H9 (cell line): Measurements from ENCODE around the gene MYH8. TPM values are rescaled to one million over a fixed set of nuclear protein-coding genes. Genes with fewer than 3 reads are reported as not detected.

Source experiments
- DNase-seq: peaks from one replicate; pipeline ENCODE4 v3.0.0-alpha.2; 2017
- H2AFZ ChIP-seq: one replicate; pipeline ENCODE4 v1.6.1; 2013; ENCODE audit warnings: mild to moderate bottlenecking, low read length, control low read depth, moderate library complexity
- H2AK5ac ChIP-seq: 2 replicates; pipeline ENCODE4 v1.6.1; 2013; ENCODE audit warnings: low read length, control low read depth, mixed read lengths; ENCODE audit not compliant: insufficient read length
- H2BK120ac ChIP-seq: one replicate; pipeline ENCODE4 v1.6.1; 2013; ENCODE audit warnings: low read depth, mild to moderate bottlenecking, low read length, control low read depth, inconsistent platforms; ENCODE audit not compliant: poor library complexity, severe bottlenecking
- H2BK12ac ChIP-seq: 2 replicates; pipeline ENCODE4 v1.6.1; 2013; ENCODE audit warnings: low read length, control low read depth, mixed read lengths, low read depth; ENCODE audit not compliant: insufficient read length
- H2BK15ac ChIP-seq: 2 replicates; pipeline ENCODE4 v1.6.1; 2013; ENCODE audit warnings: low read depth, low read length, control low read depth
- H2BK20ac ChIP-seq: one replicate; pipeline ENCODE4 v1.6.1; 2013; ENCODE audit warnings: low read depth, mild to moderate bottlenecking, low read length, control low read depth, inconsistent platforms; ENCODE audit not compliant: poor library complexity, severe bottlenecking
- H2BK5ac ChIP-seq: 2 replicates; pipeline ENCODE4 v1.6.1; 2013; ENCODE audit warnings: low read length, control low read depth, mixed read lengths; ENCODE audit not compliant: insufficient read length
- H3K14ac ChIP-seq: 2 replicates; pipeline ENCODE4 v1.6.1; 2013; ENCODE audit warnings: low read length, control low read depth; ENCODE audit not compliant: insufficient read depth
- H3K18ac ChIP-seq: 2 replicates; pipeline ENCODE4 v1.6.1; 2013; ENCODE audit warnings: low read depth, mild to moderate bottlenecking, mixed read lengths, low read length, control low read depth; ENCODE audit not compliant: insufficient read length
- H3K23ac ChIP-seq: 2 replicates; pipeline ENCODE4 v1.6.1; 2013; ENCODE audit warnings: low read length, control low read depth, mixed read lengths, low read depth; ENCODE audit not compliant: insufficient read length
- H3K23me2 ChIP-seq: 2 replicates; pipeline ENCODE4 v1.6.1; 2013; ENCODE audit warnings: low read depth, mild to moderate bottlenecking, mixed read lengths, low read length, control low read depth; ENCODE audit not compliant: insufficient read length, poor library complexity, severe bottlenecking
- H3K27ac ChIP-seq: 2 replicates; pipeline ENCODE4 v1.5.1; 2013; ENCODE audit warnings: low read length, control low read depth, mixed read lengths, low read depth; ENCODE audit not compliant: insufficient read length
- H3K27me3 ChIP-seq: 2 replicates; pipeline ENCODE4 v1.6.1; 2013; ENCODE audit warnings: low read length, control low read depth, inconsistent platforms; ENCODE audit not compliant: insufficient read depth
- H3K4ac ChIP-seq: 2 replicates; pipeline ENCODE4 v1.6.1; 2013; ENCODE audit warnings: low read depth, mild to moderate bottlenecking, control low read depth, inconsistent platforms, low read length, moderate library complexity
- H3K4me1 ChIP-seq: 2 replicates; pipeline ENCODE4 v1.6.1; 2013; ENCODE audit warnings: low read length, control low read depth, inconsistent platforms; ENCODE audit not compliant: insufficient read depth
- H3K4me2 ChIP-seq: 2 replicates; pipeline ENCODE4 v1.6.1; 2013; ENCODE audit warnings: low read length, control low read depth, mixed read lengths; ENCODE audit not compliant: insufficient read length, insufficient read depth
- H3K56ac ChIP-seq: 2 replicates; pipeline ENCODE4 v1.6.1; 2013; ENCODE audit warnings: low read depth, mild to moderate bottlenecking, mixed read lengths, low read length, control low read depth; ENCODE audit not compliant: insufficient read length
- H3K79me1 ChIP-seq: 2 replicates; pipeline ENCODE4 v1.6.1; 2013; ENCODE audit warnings: low read depth, mild to moderate bottlenecking, moderate library complexity, low read length, control low read depth, inconsistent platforms; ENCODE audit not compliant: insufficient read depth, poor library complexity, severe bottlenecking
- H3K79me2 ChIP-seq: 2 replicates; pipeline ENCODE4 v1.6.1; 2013; ENCODE audit warnings: low read length, control low read depth, inconsistent platforms; ENCODE audit not compliant: insufficient read depth
- H3K9ac ChIP-seq: 2 replicates; pipeline ENCODE4 v1.6.1; 2013; ENCODE audit warnings: low read length, control low read depth, mixed read lengths; ENCODE audit not compliant: insufficient read length; ENCODE audit errors: extremely low read depth
- H3K9me3 ChIP-seq: one replicate; pipeline ENCODE4 v1.6.1; 2013; ENCODE audit warnings: low read depth, low read length, inconsistent platforms; ENCODE audit not compliant: control insufficient read depth
- H3T11ph ChIP-seq: one replicate; pipeline ENCODE4 v1.6.1; 2013; ENCODE audit warnings: mild to moderate bottlenecking, low read length, control low read depth, inconsistent platforms
- H4K20me1 ChIP-seq: one replicate; pipeline ENCODE4 v1.6.1; 2013; ENCODE audit not compliant: control insufficient read depth, insufficient read length, insufficient read depth
- H4K5ac ChIP-seq: 2 replicates; pipeline ENCODE4 v1.6.1; 2013; ENCODE audit warnings: low read depth, mild to moderate bottlenecking, mixed read lengths, low read length, control low read depth; ENCODE audit not compliant: insufficient read length
- H4K8ac ChIP-seq: replicated peaks from 2 replicates; pipeline ENCODE4 v1.6.1; 2013; ENCODE audit warnings: low read length, control low read depth, mixed read lengths, low read depth; ENCODE audit not compliant: insufficient read length
- H4K91ac ChIP-seq: 2 replicates; pipeline ENCODE4 v1.6.1; 2013; ENCODE audit warnings: low read depth, mild to moderate bottlenecking, moderate library complexity, mixed read lengths, low read length, control low read depth; ENCODE audit not compliant: insufficient read length
- H3K27ac Mint-ChIP-seq, 3 experiments: 2 replicates in 2 of 3; 3 replicates in 1 of 3; pipeline ENCODE4 v1.8.0; 2020 to 2021; ENCODE audit warnings: mixed read lengths in 3 of 3, mild to moderate bottlenecking in 1 of 3, moderate library complexity in 1 of 3
- H3K27me3 Mint-ChIP-seq: 2 replicates; pipeline ENCODE4 v1.8.0; 2021; ENCODE audit warnings: low read depth, mild to moderate bottlenecking, moderate library complexity, mixed read lengths
- H3K36me3 Mint-ChIP-seq, 3 experiments: 2 replicates in 2 of 3; 3 replicates in 1 of 3; pipeline ENCODE4 v1.8.0; 2020 to 2021; ENCODE audit warnings: low read depth in 3 of 3, mixed read lengths in 3 of 3; ENCODE audit not compliant: insufficient read depth in 1 of 3
- H3K4me1 Mint-ChIP-seq, 2 experiments: 2 replicates each; pipeline ENCODE4 v1.8.0; 2020; ENCODE audit warnings: mixed read lengths in 2 of 2
- H3K4me3 Mint-ChIP-seq, 2 experiments: 2 replicates in 1 of 2; 3 replicates in 1 of 2; pipeline ENCODE4 v1.8.0; 2020 to 2021; ENCODE audit warnings: mild to moderate bottlenecking in 2 of 2, mixed read lengths in 2 of 2, moderate library complexity in 1 of 2
- H3K9me3 Mint-ChIP-seq, 2 experiments: 2 replicates in 1 of 2; 3 replicates in 1 of 2; pipeline ENCODE4 v1.8.0; 2020; ENCODE audit warnings: mild to moderate bottlenecking in 2 of 2, mixed read lengths in 2 of 2, moderate library complexity in 1 of 2
- WGBS: extraction: QIAGEN DNeasy Blood & Tissue Kit; methylation state at CpG from one replicate; pipeline ENCODE4 v1.1.7; 2013; ENCODE audit warnings: missing lambda C conversion rate, low lambda C conversion rate, mixed read lengths; ENCODE audit not compliant: insufficient read length; ENCODE audit errors: extremely low coverage; 5-methylcytosine and 5-hydroxymethylcytosine counted together
- total RNA-seq: library from RNA; stranded (reverse); gene quantifications from 2 replicates; pipeline ENCODE4 v1.2.1, GENCODE V29; 2021
- TF ChIP-seq, protein P1 (sequence below): fragments of 200-600 bp; sonication (generic); conservative IDR thresholded peaks from 3 replicates; pipeline ENCODE4 v1.8.0; 2021; ENCODE audit warnings: antibody characterized with exemption, mild to moderate bottlenecking

The MYH8 gene
- total RNA-seq, 1 experiment from 2014 or later: not detected

DNA sequence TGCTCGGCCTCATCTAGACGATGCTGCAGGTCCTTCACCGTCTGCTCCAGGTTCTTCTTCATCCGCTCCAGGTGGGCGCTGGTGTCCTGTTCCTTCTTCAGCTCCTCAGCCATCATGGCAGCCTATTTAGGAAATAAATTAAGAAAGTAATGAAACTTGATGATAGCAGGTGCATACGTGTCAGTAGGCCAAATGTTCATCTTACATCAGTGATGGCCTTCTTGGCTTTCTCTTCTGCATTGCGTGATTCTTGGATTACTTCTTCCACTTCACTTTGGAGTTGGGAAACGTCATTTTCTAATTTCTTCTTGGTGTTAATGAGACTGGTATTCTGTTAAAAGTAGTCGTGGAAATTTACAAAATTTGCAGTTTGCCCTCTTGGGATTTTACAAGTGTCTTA lies 28.9 kb downstream of the MYH8 start:
- Mint-ChIP-seq H3K27ac (no peak overlapping the region), H3K36me3 (no peaks in the 10 kb centered on the region), H3K9me3 (peaks cover 0 to 5% of the 10 kb centered on the region in 2 experiments; a peak in 2 of 5 replicates), H3K27me3 (peaks cover 2% of the 10 kb centered on the region; the same call in 1 of the 2 replicates), H3K4me1 (no peaks in the 10 kb centered on the region), H3K4me3 (no peak overlapping the region)
- H2BK120ac ChIP-seq: no peak overlapping the region
- TF ChIP-seq, protein P1, sequence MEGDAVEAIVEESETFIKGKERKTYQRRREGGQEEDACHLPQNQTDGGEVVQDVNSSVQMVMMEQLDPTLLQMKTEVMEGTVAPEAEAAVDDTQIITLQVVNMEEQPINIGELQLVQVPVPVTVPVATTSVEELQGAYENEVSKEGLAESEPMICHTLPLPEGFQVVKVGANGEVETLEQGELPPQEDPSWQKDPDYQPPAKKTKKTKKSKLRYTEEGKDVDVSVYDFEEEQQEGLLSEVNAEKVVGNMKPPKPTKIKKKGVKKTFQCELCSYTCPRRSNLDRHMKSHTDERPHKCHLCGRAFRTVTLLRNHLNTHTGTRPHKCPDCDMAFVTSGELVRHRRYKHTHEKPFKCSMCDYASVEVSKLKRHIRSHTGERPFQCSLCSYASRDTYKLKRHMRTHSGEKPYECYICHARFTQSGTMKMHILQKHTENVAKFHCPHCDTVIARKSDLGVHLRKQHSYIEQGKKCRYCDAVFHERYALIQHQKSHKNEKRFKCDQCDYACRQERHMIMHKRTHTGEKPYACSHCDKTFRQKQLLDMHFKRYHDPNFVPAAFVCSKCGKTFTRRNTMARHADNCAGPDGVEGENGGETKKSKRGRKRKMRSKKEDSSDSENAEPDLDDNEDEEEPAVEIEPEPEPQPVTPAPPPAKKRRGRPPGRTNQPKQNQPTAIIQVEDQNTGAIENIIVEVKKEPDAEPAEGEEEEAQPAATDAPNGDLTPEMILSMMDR: no peak
- no peak overlapping the region for H3K18ac ChIP-seq
- DNase-seq: no peak
- no peak overlapping the region for H3K56ac ChIP-seq
- H3K4me2 ChIP-seq: no peak overlapping the region
- H3K4ac ChIP-seq: no peak overlapping the region
- H3K27ac ChIP-seq: no peak overlapping the region
- H4K5ac ChIP-seq: no peak overlapping the region
- H3K9ac ChIP-seq: no peak overlapping the region
- no CpG with 5 or more reads among the region's 9 CpGs for WGBS
- H3T11ph ChIP-seq: no peak overlapping the region
- no peaks in the 10 kb centered on the region for H4K20me1 ChIP-seq
- no peak overlapping the region for H2AK5ac ChIP-seq
- H2AFZ ChIP-seq: no peak overlapping the region
- H3K23me2 ChIP-seq: no peaks in the 10 kb centered on the region
- H2BK15ac ChIP-seq: no peak overlapping the region
- H3K9me3 ChIP-seq: no peaks in the 10 kb centered on the region
- no peak overlapping the region for H4K91ac ChIP-seq
- no peak overlapping the region for H3K23ac ChIP-seq
- no peak overlapping the region for H3K14ac ChIP-seq
- H3K27me3 ChIP-seq: no peaks in the 10 kb centered on the region
- H2BK12ac ChIP-seq: no peak overlapping the region
- no peaks in the 10 kb centered on the region for H3K4me1 ChIP-seq
- H3K79me2 ChIP-seq: no peaks in the 10 kb centered on the region
- no peak overlapping the region for H2BK5ac ChIP-seq
- no peak overlapping the region for H4K8ac ChIP-seq
- no peak overlapping the region for H2BK20ac ChIP-seq
- no peaks in the 10 kb centered on the region for H3K79me1 ChIP-seq
